ENCODE measurements around the gene PPIL1. TPM values are rescaled to one million over a fixed set of nuclear protein-coding genes. Genes with fewer than 3 reads are reported as not detected.

The PPIL1 gene
- total and polyA plus RNA-seq, 2 of the 13 experiments (the other 11 are each of a cell fraction or from before 2014, with no cell fraction given), result 74.2 to 144 TPM

- no peak for TF ChIP-seq NR1H2 (CRISPR knock-in tag; IDR thresholded peaks at IDR 0.05; ENCODE audit: borderline replicate concordance, low read depth)
- TF ChIP-seq ZNF724P (CRISPR knock-in tag; IDR thresholded peaks at IDR 0.05; ENCODE audit: borderline replicate concordance), result no peak
- no peak for TF ChIP-seq ZSCAN21 (CRISPR knock-in tag; IDR thresholded peaks at IDR 0.05; ENCODE audit: borderline replicate concordance)
- TF ChIP-seq ZBTB14 (CRISPR knock-in tag; IDR thresholded peaks at IDR 0.05), result no peak
- no peak for TF ChIP-seq ELK4 (CRISPR knock-in tag; IDR thresholded peaks at IDR 0.05; ENCODE audit: borderline replicate concordance)
- no peak for TF ChIP-seq ZNF503 (CRISPR knock-in tag; IDR thresholded peaks at IDR 0.05)
- no peak for TF ChIP-seq ZNF629 (CRISPR knock-in tag; conservative IDR thresholded peaks at IDR 0.05)
- peak; percentile 39; the same call in 1 of the 2 replicates for TF ChIP-seq MAFF (IDR thresholded peaks at IDR 0.05; ENCODE audit: low read depth, low read length)
- no peak for TF ChIP-seq ZNF577 (CRISPR knock-in tag; IDR thresholded peaks at IDR 0.05; ENCODE audit: borderline replicate concordance, low read depth)
- no peak for TF ChIP-seq ZNF792 (CRISPR knock-in tag; IDR thresholded peaks at IDR 0.05)
- TF ChIP-seq RFX1 (IDR thresholded peaks at IDR 0.05), result no peak
- 0 out of 2 replicates have a peak, but pooled peaks have one; percentile 13 for TF ChIP-seq ZNF574 (CRISPR knock-in tag; IDR thresholded peaks at IDR 0.05)
- no peak for TF ChIP-seq TBL1XR1 (IDR thresholded peaks at IDR 0.05; ENCODE audit: borderline replicate concordance, low read length, partially characterized antibody)
Measured at GRCh38 chr6:36852481-36853147, 22.0 kb downstream of the PPIL1 start (continued).

Measured in HepG2 (cell line).